Left cardiac atrium (tissue), 2 donors: ENCODE measurements around the gene SYCE3. TPM values are rescaled to one million over a fixed set of nuclear protein-coding genes. Genes with fewer than 3 reads are reported as not detected.

Experiments
- total RNA-seq, 2 donors: library from RNA; stranded (reverse); fragmentation: NEBNext Ultra II Directional; extraction: Animal tissue kit (Norgen Biotek cat#: 25700); gene quantifications; one replicate each; pipeline ENCODE4 v1.2.1, GENCODE V29; 2021
- donor health status: DM: no; HTN: yes; CAD: no; lungs with severe emphysema.
- donor health status: DM: yes; HTN: yes; CAD: no.

The SYCE3 gene
- total RNA-seq, 2 donors from 2014 or later, result not detected

Other genes starting within 250 kb of the SYCE3 start
- gene DENND6B, start 235.9 kb downstream of the SYCE3 start, total RNA-seq, result 1 to 10 TPM; 2.4 TPM
- 10 to 100 TPM; 40.6 to 46.2 TPM for gene PPP6R2, start 219.6 kb downstream of the SYCE3 start, total RNA-seq
- gene SBF1, start 87.9 kb downstream of the SYCE3 start, total RNA-seq, result 10 to 100 TPM; 44.9 to 54.4 TPM
- under 1 TPM; 0.15 to 0.52 TPM for gene ADM2, start 81.4 kb downstream of the SYCE3 start, total RNA-seq
- gene MIOX, start 76.1 kb downstream of the SYCE3 start, total RNA-seq, result not detected
- gene LMF2, start 55.2 kb downstream of the SYCE3 start, total RNA-seq, result 10 to 100 TPM; 35.4 to 37.6 TPM
- gene NCAPH2, start 54.7 kb downstream of the SYCE3 start, total RNA-seq, result 10 to 100 TPM; 29.8 to 32.7 TPM
- gene SCO2, start 37.3 kb downstream of the SYCE3 start, total RNA-seq, result 1 to 10 TPM in 1 of 2 donors, not detected in 1; 1.3 TPM
- gene TYMP, start 32.9 kb downstream of the SYCE3 start, total RNA-seq, result 10 to 100 TPM; 27.9 to 67.1 TPM
- under 1 TPM in 1 of 2 donors, not detected in 1; 0.15 TPM for gene KLHDC7B, start 17.0 kb downstream of the SYCE3 start, total RNA-seq
- 100 to 1,000 TPM; 201 to 269 TPM for gene CPT1B, start 15.5 kb upstream of the SYCE3 start, total RNA-seq
- gene CHKB, start 19.9 kb upstream of the SYCE3 start, total RNA-seq, result 10 to 100 TPM; 31.6 to 35.3 TPM
- 1 to 10 TPM in 1 of 2 donors, under 1 TPM in 1; 0.42 to 1.1 TPM for gene MAPK8IP2, start 37.9 kb upstream of the SYCE3 start, total RNA-seq
- gene ARSA, start 65.2 kb upstream of the SYCE3 start, total RNA-seq, result 10 to 100 TPM; 27.0 to 32.5 TPM
- 10 to 100 TPM; 19.5 to 34.1 TPM for gene SHANK3, start 109.9 kb upstream of the SYCE3 start, total RNA-seq
- 1 to 10 TPM in 1 of 2 donors, not detected in 1; 1.5 TPM for gene ACR, start 175.3 kb upstream of the SYCE3 start, total RNA-seq
- 10 to 100 TPM; 10.2 to 11.0 TPM for gene RABL2B, start 220.7 kb upstream of the SYCE3 start, total RNA-seq